Fibroblast of skin of right biceps (primary cell): Measurements from ENCODE around the gene ATP6V0C.
"Not testable (repeated sequence)": the region's sequence is repeated elsewhere in the genome, so short reads cannot be mapped to it uniquely, and the experiment has no call there.

ENCODE experiments used
- DNase-seq: peaks from one replicate; pipeline ENCODE4 v3.0.0-alpha.2; 2013

Gene ATP6V0C

DNA sequence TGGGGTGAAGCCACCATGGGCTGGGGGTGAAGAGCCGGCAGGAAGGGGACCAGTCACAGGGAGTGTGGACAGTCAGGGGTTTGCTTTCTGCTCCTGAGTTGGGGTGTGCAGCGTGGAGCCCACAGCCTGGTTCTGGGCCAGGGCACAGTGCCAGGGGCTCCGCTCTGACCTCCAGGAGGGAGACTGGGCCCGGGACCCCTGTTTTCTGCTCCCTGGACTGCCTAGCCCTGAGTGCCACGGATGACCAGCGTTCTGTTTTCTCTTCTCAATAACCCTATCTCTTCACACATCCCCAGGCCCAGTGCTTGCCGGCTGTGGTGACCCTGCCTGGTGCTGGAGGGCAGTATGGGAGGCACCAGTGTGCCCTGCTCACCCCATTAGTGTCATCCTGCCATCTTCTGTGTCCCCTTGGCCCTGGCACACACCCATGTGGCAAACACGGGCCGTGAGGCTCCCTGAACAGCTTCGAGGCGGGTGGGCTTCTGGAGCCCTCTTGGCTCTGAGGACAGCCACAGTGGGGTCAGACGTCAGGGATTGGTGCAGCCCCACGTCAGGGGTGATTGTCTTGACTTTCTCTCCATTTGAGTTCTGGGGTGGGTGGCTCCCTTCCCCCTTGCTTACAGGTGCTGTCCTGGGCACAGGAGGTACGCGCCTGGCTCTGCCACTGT lies 16.3 kb downstream of the ATP6V0C start:
- DNase-seq = no peak

DNA sequence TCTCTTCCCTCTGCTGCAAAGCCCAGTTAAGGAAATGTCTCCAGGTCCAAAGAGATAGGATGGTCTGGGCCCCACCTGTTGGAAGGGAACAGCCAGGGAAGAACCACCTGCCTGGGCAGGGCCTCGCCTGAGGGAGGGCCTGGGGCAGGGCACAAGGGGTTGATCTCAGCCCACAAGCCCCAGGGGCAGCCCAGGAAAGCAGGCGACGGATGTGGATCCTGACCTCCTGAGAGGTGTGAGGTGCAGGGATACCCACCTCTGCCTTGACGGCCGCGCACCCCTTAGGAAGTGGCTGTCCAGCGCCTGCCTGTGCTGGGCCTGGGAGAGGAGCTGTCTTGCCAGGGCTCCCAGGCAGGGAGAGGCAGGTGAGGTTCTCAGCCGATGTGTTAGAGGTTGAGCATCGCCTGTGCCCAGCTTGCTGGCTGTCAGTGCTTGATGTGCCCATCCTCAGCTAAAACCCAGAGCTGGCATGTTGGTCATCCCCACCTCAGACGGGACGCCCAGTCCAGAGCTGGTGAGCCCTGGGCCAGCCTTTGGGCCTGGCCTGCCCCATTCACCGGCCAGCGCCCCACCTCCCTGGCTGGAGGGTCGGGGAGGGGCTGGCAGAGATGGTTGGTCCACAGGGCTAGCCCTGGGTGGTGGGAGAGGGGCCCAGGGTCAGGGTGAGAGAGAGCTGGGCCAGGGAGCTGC lies 17.0 kb downstream of the ATP6V0C start:
- DNase-seq = no peak

DNA sequence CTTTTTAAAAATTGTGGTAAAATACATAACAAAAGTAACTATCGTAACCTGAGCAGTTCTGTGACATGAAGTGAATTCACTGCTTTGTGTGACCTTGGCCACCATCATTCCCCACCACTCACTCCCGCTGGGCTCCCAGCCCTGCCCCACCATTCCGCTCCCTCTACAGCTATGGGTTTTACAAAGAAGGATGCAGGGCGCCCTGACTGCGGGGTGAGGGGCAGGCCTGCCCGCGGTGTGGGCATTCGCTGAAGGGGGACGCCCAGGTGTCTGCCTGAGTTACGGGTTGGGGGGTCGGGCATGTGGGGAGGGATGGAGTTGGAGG lies 17.6 kb downstream of the ATP6V0C start, which contains the start of gene CEMP1:
CEMP1 (minus strand) TSS at position 38 of the 325 bp plus-strand sequence. CDS start 335 bp downstream, outside the sequence.
- DNase-seq = no peak

DNA sequence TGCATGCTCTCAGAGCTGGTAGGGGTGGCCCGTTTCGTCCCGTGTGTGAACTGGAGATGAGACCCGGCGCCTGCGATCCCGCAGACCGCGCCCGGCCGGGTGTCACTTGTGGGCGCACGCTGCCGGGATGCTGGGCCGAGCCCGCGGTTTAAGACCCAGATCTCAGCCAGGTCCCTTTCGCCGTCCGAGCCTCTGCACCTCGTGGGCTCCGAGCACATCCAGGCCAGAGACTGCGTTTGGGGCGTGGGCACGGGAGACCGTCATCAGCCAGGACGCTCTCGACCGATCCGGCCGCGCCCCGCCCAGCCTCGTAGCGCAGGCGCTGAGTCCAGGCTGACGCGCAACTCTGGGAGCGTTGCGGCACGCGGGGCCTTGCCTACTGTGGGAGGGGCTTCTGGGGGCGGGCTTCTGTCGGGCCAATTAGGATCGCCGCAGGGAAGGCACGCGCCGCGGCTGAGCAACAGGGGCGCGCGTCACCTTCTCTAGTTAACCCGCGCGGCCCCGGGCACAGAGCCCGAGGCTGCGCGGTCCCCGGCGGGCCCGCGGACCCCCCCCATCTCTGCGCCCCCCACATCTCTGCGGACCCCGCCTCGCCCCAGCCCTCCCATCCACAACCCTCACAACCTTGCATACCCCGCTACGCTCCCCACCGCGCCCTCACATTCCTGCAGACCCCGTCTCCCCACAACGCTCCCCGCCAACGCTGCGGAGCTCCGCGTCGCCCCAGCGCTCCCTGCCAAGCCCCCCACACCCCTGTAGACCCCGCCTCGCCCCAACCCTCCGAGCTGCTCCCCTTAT lies 18.1 kb downstream of the ATP6V0C start:
- peak; percentile 97 for DNase-seq

DNA sequence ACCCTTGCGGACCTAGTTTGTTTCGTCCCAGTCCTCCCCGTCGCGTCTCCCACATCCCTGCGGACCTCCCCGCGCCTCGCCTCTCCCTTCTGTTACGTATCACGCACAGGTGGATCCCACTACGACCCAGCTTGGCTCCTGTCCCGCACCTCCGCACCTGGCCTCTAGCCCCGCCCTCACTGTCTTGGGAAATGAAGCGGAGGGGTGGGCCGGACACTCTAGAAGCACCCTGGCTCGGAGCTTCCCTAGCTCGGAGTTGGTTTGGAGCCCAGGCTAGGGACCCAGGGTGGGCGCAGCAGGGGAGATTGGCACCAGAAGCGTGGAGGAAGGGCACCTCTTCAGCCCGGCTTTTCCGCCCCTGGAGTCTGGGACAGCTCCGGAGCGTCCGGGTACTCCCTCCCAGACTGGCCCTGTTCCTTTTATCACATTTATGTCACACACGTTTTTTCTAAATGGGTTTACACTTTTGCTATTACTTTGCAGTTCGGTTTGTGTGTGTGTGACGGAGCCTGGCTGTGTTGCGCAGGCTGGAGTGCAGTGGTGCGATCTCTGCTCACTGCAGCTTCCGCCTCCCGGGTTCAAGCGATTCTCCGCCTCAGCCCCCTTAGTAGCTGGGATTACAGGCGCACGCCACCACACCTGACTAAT lies 18.9 kb downstream of the ATP6V0C start:
- DNase-seq = peak; percentile 38

DNA sequence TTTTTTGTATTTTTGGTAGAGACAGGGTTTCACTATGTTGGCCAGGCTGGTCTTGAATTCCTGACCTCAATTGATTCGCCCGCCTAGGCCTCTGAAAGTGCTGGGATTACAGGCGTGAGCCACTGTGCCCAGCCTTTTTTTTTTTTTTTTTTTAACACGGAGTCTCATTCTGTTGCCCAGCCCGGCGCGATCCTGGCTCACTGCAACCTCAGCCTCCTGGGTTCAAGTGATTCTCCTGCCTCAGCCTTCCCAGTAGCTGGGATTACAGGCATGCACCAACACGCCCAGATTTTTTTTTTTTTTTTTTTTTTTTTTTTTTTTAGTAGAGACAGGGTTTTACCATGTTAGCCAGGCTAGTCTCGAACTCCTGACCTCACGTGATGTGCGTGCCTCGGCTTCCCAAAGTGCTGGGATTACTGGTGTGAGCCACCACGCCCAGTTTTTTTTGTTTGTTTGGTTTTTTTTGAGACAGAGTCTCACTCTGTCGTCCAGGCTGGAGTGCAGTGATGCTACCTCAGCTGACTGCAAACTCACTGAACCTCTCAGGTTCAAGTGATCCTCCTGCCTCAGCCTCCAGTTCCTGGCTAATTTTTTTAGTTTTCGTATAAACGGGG lies 19.5 kb downstream of the ATP6V0C start:
- not testable (repeated sequence) for DNase-seq

DNA sequence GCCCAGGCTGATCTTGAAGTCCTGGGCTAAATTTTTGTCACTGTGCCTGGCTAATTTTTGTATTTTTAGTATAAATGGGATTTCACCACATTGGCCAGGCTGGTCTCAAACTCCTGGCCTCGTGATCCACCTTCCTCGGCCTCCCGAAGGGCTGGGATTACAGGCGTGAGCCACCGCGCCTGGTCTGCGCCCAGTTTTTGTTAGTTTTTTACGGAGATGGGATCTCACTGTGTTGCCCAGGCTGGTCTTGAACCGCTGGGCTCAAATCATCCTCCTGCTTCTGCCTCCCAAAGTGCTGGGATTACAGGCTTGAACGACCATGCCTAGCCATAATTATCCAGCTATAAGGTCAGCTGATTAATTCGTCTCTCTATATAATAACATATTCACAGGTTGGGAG lies 20.2 kb downstream of the ATP6V0C start:
- no peak for DNase-seq

DNA sequence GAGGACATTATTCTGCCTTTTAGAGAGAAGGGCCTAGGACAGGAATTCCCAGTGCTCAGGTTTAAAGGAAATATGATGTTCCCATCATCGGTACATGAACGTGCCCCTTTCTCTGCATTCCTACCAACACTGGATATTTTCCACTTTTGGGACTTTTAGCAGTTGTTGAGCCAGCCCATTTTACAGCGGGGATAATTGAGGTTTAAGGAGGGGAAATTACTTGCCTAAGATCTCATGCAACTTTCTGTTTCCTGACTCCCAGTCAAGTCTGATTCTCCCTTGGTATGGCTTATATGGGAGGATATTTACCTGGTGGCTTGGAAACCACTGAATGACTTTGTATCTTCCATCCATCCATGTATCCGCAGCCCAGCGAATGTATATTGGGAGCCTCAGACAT lies 20.6 kb downstream of the ATP6V0C start:
- not testable (repeated sequence) for DNase-seq

DNA sequence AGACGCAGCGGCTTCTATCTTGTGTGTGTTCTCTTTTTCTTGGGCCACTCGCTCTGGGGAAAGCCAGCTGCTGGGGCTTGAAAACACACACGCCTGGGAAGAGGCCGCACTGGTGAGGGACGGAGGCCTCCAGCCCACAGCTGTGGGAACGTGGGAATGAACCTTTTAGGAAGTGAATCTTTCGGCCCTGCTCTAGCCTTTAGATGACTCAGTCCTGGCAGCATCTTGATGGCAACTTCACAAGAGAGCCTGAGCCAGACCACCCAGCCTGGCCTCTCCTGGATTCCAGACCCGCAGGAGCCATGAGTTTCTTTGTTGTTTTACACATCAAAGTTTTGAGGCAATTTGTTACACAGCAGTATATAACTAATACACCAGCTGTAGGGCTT lies 21.9 kb downstream of the ATP6V0C start:
- DNase-seq = peak; percentile 71

DNA sequence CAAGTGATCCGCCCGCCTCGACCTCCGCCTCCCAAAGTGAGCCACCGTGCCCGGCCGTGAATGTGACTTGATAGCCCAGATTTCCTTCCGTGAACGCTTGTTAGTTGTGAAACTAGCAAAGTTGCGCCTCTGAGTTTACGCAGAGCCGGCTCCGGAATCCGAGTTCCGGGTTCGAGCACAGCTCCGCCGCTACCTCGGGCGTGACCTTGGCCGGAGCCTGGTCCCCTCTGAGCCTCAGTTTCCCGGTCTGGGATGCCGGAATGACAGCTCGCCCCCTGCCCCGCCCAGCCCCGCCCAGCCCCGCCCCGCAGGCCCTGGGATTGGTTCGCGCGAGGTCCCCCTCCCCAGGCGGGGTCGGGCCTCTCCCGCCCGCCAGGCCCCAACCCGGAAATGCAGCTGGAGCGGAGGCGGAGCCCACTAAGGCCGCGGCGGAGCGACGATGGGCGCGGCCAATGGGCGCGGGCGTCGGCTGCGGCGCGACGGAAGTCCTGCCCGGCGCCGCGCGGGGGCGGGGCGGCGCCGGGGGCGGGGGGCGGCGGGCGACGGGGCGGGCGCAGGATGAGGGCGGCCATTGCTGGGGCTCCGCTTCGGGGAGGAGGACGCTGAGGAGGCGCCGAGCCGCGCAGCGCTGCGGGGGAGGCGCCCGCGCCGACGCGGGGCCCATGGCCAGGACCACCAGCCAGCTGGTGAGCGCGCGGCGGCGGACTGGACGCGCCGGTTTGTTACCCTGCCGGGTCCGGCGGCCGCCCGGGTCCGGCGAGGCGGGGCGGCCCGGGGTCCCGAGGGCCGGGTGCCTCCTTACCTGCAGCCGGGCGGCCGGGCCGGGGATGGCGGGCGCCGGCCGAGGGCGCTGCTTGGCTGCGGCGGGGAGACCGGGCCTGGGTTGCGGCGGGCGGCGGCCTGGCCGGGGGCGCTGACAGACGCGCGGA lies 24.0 kb downstream of the ATP6V0C start, which contains the start of gene PDPK1:
PDPK1 (plus strand) TSS at position 571 of the 929 bp plus-strand sequence; CDS start at position 663, 92 bp downstream.
- peak; percentile 96 for DNase-seq

DNA sequence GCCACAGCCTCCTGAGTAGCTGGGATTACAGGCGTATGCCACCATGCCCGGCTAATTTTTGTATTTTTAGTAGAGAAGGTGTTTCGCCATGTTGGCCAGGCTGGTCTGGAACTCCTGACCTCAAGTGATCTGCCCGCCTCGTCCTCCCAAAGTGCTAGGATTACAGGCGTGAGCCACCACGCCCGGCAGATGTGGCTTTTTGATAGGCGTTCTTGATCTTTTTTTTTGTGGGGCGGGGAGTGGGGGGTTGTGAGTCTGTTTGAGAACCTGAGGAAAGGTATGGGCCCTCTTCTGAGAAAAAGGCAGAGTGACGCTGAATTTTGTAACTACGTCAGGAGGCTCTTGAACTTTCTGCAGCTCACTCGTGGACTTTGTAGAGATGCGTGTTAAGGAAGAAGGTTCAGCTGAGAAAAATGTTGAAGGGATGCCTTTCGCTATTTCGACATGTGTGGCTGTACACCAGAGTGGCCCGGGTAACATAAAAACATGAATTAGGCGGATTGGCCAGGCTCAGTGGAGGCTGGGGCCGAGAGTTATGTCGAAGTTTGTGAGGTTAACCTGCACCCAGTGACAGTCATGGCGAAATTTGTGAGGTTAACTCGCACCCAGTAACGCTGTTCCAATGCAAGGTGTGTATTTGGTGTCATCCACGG lies 25.6 kb downstream of the ATP6V0C start:
- DNase-seq = not testable (repeated sequence)

DNA sequence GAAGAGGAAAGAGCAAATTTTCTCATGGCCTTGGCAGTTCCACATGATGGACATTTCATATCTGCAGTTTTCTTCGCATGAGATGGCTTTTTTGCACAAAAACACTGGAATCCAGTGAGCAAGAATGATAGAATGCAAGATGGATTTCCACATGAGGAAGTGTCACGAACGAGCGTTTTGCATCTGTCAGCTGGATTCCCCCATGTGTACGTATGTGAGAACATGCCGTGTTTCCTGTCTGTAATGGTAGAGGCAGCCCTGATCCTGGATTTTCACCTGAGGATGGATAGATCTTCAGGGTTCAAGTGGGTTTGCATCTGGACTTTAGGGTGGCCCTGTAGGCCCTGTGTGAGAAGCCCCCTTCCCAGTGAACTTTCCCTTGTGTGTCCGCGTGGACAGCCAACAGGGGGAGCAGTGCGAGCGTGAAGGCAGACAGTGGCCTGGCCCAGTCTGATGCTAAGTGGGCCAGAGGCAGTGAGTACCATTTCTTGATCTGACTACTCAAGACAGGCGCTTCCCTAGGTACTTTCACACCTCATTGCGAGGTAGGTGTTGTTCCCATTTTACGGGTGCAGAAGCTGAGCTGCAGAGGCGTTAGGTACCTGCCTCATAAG lies 26.2 kb downstream of the ATP6V0C start:
- not testable (repeated sequence) for DNase-seq

DNA sequence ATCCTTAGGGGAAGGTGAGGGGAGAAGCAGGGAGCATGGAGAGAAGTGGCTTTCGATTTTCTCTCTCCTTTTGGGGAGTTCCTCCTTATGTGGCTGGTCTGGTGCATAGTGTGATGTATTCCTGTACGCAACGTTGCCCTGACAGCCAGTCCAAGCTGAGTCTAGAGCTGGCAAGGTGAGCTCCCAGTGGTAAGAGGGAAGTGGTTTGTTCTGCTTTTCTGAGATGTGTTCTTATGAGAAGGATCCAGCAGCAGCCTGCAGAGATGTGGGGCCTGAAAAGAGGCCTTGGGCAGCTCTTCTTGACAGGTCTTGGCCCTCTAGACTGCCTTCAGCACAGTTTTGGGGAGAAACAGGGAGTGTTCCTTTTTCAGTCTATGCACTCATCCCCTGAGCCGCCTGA lies 27.2 kb downstream of the ATP6V0C start:
- not testable (repeated sequence) for DNase-seq

DNA sequence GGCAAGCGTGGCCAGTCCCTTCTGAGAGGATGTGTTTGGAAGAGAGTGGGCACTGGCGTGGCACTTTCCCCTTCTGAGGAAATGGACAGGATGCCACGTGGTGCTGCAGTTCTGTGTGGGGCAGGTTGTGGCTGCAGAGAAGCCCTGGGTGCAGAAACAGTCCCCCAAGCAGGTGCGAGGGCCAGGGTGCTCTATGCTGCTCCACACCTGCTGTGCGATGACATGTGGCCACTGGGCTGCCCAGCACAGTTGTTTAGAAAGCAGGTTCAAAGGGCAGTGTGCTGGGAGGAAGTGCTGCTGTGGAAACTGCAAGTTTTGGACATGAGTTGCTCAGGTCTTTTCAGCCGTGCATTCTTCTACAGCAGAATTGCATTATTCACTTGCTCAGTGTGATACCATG lies 27.7 kb downstream of the ATP6V0C start:
- DNase-seq = not testable (repeated sequence)

DNA sequence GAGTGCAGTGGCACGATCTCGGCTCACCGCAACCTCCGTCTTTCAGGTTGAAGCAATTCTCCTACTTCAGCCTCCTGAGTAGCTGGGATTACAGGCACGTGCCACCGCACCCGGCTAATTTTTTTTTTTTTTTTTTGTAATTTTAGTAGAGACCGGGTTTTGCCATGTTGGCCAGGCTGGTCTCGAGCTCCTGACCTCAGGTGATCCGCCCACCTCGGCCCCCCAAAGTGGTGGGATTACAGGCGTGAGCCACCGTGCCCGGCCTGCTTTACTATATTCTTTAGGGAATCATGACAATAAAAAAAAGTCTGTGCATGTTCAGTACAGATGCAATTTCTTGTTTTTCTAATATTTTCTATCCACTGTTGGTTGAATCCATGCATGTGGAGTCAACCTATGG lies 30.0 kb downstream of the ATP6V0C start:
- DNase-seq = not testable (repeated sequence)

DNA sequence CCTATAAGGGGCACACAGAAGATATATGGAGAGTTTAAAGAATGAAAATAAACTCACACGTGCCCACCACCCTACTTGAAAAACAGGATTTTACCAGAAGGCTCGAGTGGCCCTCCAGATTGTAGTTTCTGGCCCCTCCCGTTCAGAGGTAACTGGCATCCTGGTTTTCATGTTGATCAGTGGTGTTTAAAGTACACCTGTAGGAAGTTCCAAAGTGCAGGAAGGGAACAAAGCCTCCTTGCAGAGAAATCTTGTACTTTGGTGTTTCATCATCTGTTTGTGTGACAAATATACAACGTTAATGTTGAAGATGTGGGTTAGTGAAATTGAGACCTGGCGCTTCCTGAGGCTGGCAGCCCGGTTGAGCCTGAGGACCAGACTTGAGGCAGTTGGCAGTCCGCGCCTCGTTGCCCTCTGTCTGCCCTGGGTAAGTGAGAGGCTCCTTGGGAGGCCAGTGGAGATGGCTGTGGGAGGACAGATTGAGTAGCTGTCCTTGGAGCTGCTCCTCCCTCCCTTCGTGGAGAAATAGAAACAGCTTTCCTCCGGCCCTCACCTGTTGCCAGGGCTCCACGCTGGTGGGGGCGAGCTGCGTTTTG lies 36.6 kb downstream of the ATP6V0C start:
- not testable (repeated sequence) for DNase-seq

DNA sequence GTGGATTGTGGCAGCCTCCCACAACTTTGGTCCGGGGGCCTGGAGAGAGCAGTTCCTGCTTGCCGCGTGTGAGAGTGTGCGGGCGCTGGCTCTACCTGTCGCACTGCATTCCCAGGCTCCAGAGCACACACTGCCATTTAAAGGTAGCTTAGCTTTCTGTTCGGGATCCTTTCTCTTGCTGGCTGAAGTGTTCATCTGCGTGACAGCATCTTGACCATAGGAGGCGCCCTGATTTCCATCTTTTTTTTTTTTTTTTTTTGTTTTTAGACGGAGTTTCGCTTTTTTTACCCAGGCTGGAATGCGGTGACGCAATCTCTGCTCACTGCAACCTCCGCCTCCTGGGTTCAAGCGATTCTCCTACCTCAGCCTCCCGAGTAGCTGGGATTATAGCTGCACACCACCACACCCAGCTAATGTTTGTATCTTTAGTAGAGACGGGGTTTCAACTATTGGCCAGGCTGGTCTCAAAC lies 37.7 kb downstream of the ATP6V0C start:
- DNase-seq = peak; percentile 44

DNA sequence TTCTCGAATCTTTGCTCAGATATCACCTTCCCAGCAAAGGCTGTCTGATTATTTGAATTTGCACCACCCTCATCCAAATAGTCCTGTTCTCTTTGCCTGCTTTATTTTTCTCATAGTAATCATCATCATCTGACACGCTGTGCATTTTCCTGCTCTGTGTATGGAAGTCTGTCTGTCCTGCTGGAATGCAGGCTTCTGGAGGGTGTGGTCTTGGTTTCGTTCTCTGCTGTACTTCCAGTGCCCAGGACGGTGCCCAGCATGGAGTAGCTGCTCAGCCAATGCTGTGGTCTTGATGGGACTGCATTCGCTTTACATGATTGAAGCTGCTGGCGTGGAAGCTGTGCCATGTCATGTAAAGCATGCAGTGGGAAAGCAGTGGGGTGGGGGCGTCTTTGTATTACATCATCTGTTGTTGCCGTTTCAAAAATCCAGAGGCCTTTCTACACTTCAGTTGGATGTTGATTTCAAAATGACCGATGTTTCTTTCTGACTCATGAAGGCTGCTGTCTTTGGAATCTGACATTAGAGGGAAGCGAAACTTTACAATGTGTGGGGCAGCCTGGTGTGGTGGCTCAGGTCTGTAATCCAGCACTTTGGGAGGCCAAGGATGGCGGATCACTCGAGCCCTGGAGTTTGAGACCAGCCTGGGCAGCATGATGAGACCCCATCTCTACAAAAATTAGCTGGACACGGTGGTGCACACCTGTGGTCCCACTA lies 41.1 kb downstream of the ATP6V0C start:
- not testable (repeated sequence) for DNase-seq

DNA sequence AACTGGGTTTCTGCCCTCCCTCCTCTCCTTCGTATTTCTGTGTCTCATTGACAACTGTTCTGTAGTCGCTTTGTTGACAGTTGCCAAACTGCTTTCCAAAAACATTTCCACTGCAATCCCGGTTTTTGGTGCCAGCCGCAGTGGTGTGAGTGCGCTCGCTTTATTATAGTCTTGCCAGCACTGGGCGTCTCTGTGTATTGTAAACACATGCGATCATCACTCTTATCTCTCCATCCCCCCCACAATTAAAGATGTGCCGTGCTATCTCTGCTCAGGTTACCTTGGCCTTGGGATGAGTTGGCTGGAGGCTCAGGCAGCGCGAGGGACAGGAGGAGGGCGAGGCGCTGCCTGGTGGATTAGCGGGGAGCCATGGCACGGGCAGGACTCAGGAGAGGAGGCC lies 43.4 kb downstream of the ATP6V0C start:
- not testable (repeated sequence) for DNase-seq
